Measurements from ENCODE around the gene GON4L.
"Not testable (repeated sequence)": the region's sequence is repeated elsewhere in the genome, so short reads cannot be mapped to it uniquely, and the experiment has no call there.

Gene GON4L

GRCh38 chr1:155813672-155814071 lies 43.3 kb downstream of the GON4L start:
- DNase-seq (ENCODE audit: low spot score): no peak

DNA sequence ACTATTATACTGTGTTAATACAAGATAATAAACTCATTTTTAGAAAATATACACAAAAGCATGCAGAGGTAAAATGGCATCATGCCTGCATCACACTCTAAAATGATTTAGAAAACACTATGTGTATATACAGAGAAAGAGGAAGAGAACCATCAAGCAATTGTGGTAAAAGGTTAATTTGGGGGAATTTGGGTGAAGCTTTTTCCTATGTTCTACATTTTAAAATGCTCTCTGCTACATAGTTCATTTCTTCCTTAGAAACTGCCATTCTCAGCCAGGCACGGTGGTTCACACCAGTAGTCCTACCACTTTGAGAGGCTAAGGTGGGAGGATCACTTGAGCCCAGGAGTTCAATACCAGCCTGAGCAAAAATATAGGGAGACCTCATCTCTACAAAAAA lies 44.1 kb downstream of the GON4L start:
- no peak for DNase-seq (ENCODE audit: low spot score)

GRCh38 chr1:155809088-155809487 lies 47.9 kb downstream of the GON4L start:
- no peak for DNase-seq (ENCODE audit: low spot score)

- DNase-seq (ENCODE audit: low spot score): no peak
Measured at GRCh38 chr1:155801149-155801548, 55.9 kb downstream of the GON4L start.

GRCh38 chr1:155795618-155796017 lies 61.4 kb downstream of the GON4L start:
- not testable (repeated sequence) for DNase-seq (ENCODE audit: low spot score)

GRCh38 chr1:155794605-155795245 lies 62.3 kb downstream of the GON4L start:
- no peak for DNase-seq (ENCODE audit: low spot score)

DNA sequence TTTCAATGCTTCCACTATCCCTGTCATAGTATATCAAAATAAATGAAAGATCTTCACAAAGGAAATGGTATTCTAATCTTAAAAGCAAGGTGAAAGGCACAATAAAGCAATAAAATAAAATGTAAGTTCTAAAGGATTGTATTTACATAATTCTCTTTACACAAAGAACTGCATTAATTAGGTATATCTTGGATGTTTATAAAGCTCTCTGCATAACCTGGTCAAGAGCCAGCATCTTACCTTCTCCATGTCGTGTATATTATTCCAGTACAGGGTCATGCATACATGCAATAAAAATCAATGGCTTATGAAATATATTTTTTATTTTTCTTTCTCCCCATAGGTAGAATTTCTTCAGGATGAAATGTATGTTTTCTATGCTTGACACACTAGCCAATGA lies 63.8 kb downstream of the GON4L start:
- no peak for DNase-seq (ENCODE audit: low spot score)

GRCh38 chr1:155777582-155777981 lies 79.4 kb downstream of the GON4L start:
- DNase-seq (ENCODE audit: low spot score): no peak

DNA sequence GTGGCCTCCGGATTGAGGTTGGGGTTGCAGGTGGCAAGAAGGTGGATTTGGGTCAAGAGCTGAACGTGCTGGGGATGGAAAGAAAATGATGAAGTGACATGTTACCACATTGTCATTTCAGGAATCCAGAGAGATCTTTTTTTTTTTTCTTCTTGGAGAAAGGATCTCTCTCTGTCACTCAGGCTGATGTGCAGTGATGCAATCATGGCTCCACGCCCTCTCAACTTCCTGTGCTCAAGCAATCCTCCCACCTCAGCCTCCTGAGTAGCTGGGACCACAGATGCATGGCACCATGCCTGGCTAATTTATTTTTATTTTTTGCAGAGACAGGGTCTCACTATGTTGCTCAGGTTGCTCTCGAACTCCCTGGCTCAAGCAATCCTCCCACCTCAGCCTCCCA lies 80.6 kb downstream of the GON4L start:
- no peak for DNase-seq (ENCODE audit: low spot score)

DNA sequence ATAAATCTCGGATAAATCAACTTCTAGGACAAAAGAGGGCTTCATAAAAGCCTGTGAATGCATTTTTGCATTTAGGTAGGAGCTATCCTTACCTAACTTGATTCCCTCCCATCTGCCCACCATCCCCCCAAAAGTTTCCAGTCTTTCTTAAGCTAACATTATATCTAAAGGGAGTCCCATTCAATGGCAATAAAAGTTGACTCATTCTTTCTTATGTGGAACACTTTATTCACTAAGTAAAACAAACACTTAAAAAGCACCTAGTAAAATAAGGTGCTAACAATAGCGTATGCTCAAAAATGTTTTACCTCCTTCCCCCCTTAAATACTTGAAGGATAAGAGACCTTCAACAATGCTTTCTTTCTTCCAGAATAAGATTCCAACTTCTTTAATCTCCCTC lies 83.8 kb downstream of the GON4L start:
- no peak for DNase-seq (ENCODE audit: low spot score)

DNA sequence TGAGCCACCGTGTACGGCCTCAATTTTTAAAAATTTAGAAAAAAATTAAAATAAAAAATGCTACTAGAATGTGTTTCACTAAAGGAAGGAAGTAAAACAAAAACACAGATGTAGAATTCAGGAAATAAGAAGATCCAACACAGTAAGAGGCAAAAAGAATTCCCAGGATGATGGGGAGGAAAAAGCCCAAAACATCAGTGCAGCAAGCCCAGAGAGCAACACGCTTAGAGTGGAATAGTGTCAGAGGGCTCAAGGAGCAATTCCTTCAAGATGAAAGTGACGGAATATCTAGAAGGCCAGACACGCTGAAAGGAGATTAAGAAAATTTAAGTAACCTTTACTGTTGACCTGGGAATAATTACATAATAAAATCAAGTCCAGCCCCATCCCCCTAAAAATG lies 87.8 kb downstream of the GON4L start:
- no peak for DNase-seq (ENCODE audit: low spot score)

GRCh38 chr1:155767399-155767989 lies 89.5 kb downstream of the GON4L start:
- not testable (repeated sequence) for DNase-seq (ENCODE audit: low spot score)

DNA sequence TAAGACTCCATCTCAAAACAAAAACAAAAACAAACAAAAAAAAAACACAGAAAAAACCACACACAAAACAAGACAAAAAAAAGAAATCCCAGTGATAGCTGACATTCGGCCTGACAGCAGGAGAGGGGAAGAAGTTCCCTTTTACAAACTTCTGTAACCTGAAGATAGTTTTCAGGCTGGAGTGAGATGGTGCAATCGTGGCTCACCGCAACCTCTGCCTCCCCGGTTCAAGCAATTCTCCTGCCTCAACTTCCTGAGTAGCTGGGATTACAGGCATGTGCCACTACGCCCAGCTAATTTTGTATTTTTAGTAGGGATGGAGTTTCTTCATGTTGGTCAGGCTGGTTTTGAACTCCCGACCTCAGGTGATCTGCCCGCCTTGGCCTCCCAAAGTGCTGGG lies 93.0 kb downstream of the GON4L start:
- DNase-seq (ENCODE audit: low spot score): not testable (repeated sequence)

GRCh38 chr1:155763090-155763815 lies 93.8 kb downstream of the GON4L start:
- not testable (repeated sequence) for DNase-seq (ENCODE audit: low spot score)

- no peak for DNase-seq (ENCODE audit: low spot score)
Measured at GRCh38 chr1:155761736-155762405, 95.1 kb downstream of the GON4L start.

- no peak for DNase-seq (ENCODE audit: low spot score)
Measured at GRCh38 chr1:155760751-155761475, 96.1 kb downstream of the GON4L start.

GRCh38 chr1:155759966-155760630 lies 96.9 kb downstream of the GON4L start:
- DNase-seq (ENCODE audit: low spot score): no peak

- DNase-seq (ENCODE audit: low spot score): not testable (repeated sequence)
Measured at GRCh38 chr1:155759017-155759416, 98.0 kb downstream of the GON4L start.

- DNase-seq (ENCODE audit: low spot score): not testable (repeated sequence)
Measured at GRCh38 chr1:155748141-155748540, 108.9 kb downstream of the GON4L start.

- not testable (repeated sequence) for DNase-seq (ENCODE audit: low spot score)
Measured at GRCh38 chr1:155747586-155747985, 109.4 kb downstream of the GON4L start.
